Heart left ventricle (tissue), 16 donors: Measurements from ENCODE around the gene GPC2. TPM values are rescaled to one million over a fixed set of nuclear protein-coding genes. Genes with fewer than 3 reads are reported as not detected.

Source experiments
- ATAC-seq, 4 donors: fragments of 200-7000 bp; cut with Tn5 transposase; one replicate each; pipeline ENCODE4 v1.9.1; 2020 to 2022; ENCODE audit warnings: moderate library complexity in 4 of 4, mild to moderate bottlenecking in 3 of 4, moderate number of reproducible peaks in 1 of 4
- DNase-seq, 5 donors: peaks; one replicate each; pipeline ENCODE4 v3.0.0-alpha.2; 2020
- H3K27ac ChIP-seq, 12 donors: fragments of 200-600 bp; sonication (generic) in 4 of 12; one replicate each; pipeline versions ENCODE4 v1.5.0 to v1.8.0; 2016 to 2022; ENCODE audit warnings: mild to moderate bottlenecking in 2 of 12
- H3K27me3 ChIP-seq, 9 donors: fragments of 200-600 bp; sonication (generic) in 2 of 9; one replicate each; pipeline versions ENCODE4 v1.5.1 to v1.8.0; 2016 to 2022; ENCODE audit warnings: mild to moderate bottlenecking in 3 of 9
- H3K36me3 ChIP-seq, 9 donors: fragments of 200-600 bp; sonication (generic) in 2 of 9; one replicate each; pipeline versions ENCODE4 v1.5.0 to v1.8.0; 2018 to 2022; ENCODE audit warnings: mild to moderate bottlenecking in 2 of 9
- H3K4me1 ChIP-seq, 12 donors: fragments of 200-600 bp; sonication (generic) in 4 of 12; one replicate each; pipeline versions ENCODE4 v1.5.0 to v1.8.0; 2016 to 2022; ENCODE audit warnings: mild to moderate bottlenecking in 3 of 12
- H3K4me3 ChIP-seq, 12 donors: fragments of 200-600 bp; sonication (generic) in 4 of 12; one replicate each; pipeline versions ENCODE4 v1.5.0 to v1.8.0; 2017 to 2022; ENCODE audit warnings: mild to moderate bottlenecking in 9 of 12, moderate library complexity in 4 of 12
- H3K9me3 ChIP-seq, 12 donors: fragments of 200-600 bp; sonication (generic) in 4 of 12; one replicate each; pipeline versions ENCODE4 v1.5.0 to v1.8.0; 2016 to 2022; ENCODE audit warnings: mild to moderate bottlenecking in 1 of 12
- POLR2A ChIP-seq, 2 donors: fragments of 450-650 bp; IDR thresholded peaks; one replicate each; pipeline ENCODE4 v1.6.1; 2017; ENCODE audit warnings: antibody characterized with exemption in 2 of 2, mild to moderate bottlenecking in 2 of 2, moderate library complexity in 2 of 2
- WGBS, 4 donors: extraction: QIAGEN DNeasy Blood & Tissue Kit in 2 of 4; methylation state at CpG; one replicate each; pipeline versions ENCODE4 v1.1.5 to v1.1.7; 2013 to 2018; 5-methylcytosine and 5-hydroxymethylcytosine counted together
- intact Hi-C, 10 donors: fragments of 100-400 bp; cut with DNase I; formaldehyde crosslinking; loops; one replicate each; pipeline versions ENCODE4 v1.11.1 to v1.14.2; 2022
- polyA plus RNA-seq, 2 donors: library from polyadenylated mRNA; stranded (reverse); fragments of 200-250 nt; gene quantifications; one replicate each; pipeline ENCODE4 v1.2.3, GENCODE V29; 2013
- total RNA-seq, 9 donors: library from RNA; depleted of rRNA in 2 of 9; stranded (reverse); fragments of >200 nt in 2 of 9; fragmentation: NEBNext Ultra II Directional in 3 of 9; extraction: Animal tissue kit (Norgen Biotek cat#: 25700) in 3 of 9; gene quantifications; one replicate each; pipeline versions ENCODE4 v1.1.0 to v1.2.4, GENCODE V29; 2016 to 2023
- TF ChIP-seq, protein P1 (sequence below), 12 donors: fragments of 200-600 bp; sonication (generic) in 4 of 12; IDR thresholded peaks; one replicate each; pipeline versions ENCODE4 v1.5.0 to v1.8.0; 2018 to 2022; ENCODE audit warnings: antibody characterized with exemption in 12 of 12, mild to moderate bottlenecking in 5 of 12
- donor health status: ischemic (EF 13 %, LVEDD 7.1; RV severe dilation, severe dysfunction).
- donor health status: healthy with polysubstance abuse.
- donor health status: DM: no; HTN: yes; CAD: no.
- donor health status: DM: no; HTN: no; CAD: no.
- donor health status: ischemic (EF 25% LVEDD 6.9; RV normal size, moderate dysfunction).
- donor health status: ischemic (EF 25% LVEDD 5.7; RV mildly dilated, moderate dysfunction).
- donor health status: healthy.
- donor health status: DM: yes; HTN: yes; CAD: no.
- donor health status: ischemic (EF 35%, LVEDD 5.7; RV mildly dilated, moderate dysfunction).
- donor health status: nonischemic (EF 11% LVEDD 7.7; RV severe dilation, severe dysfunction).
- donor health status: DM: yes; HTN: yes; CAD: no.
- donor health status: PGD.
- donor health status: ischemic (EF 29% LVEDD 5.4; RV normal size, mild dysfunction).
- donor health status: nonischemic (EF 23%, LVEDD 6.1; RV moderate dilation, normal function).

Gene GPC2
- total and polyA plus RNA-seq, 11 donors, result 0.27 to 1.1 (median 0.50) TPM; not detected in 2

- Histone ChIP-seq H3K4me1 (peaks cover 0 to 21% (median 9%) of the 10 kb centered on the region in 12 donors), H3K27ac (peak overlapping the region in 4 of 12 donors; percentile 27 to 60 (median 46)), H3K9me3 (no peaks in the 10 kb centered on the region), H3K4me3 (peak overlapping the region; percentile 28 to 69 (median 51)), H3K36me3 (no peaks in the 10 kb centered on the region), H3K27me3 (peaks cover 0 to 18% (median 9%) of the 10 kb centered on the region in 9 donors)
- intact Hi-C loops, result loop anchor here in 1 of 10 donors (1.0 kb wide), 1 partner anchor 18 kb away; the partner anchor contains the start of gene TRAPPC14
- WGBS, 4 donors, result 50 to 57% (median 54%) methylated on average over 14 of the region's 14 CpGs
- ATAC-seq, result no peak
- TF ChIP-seq, protein P1, sequence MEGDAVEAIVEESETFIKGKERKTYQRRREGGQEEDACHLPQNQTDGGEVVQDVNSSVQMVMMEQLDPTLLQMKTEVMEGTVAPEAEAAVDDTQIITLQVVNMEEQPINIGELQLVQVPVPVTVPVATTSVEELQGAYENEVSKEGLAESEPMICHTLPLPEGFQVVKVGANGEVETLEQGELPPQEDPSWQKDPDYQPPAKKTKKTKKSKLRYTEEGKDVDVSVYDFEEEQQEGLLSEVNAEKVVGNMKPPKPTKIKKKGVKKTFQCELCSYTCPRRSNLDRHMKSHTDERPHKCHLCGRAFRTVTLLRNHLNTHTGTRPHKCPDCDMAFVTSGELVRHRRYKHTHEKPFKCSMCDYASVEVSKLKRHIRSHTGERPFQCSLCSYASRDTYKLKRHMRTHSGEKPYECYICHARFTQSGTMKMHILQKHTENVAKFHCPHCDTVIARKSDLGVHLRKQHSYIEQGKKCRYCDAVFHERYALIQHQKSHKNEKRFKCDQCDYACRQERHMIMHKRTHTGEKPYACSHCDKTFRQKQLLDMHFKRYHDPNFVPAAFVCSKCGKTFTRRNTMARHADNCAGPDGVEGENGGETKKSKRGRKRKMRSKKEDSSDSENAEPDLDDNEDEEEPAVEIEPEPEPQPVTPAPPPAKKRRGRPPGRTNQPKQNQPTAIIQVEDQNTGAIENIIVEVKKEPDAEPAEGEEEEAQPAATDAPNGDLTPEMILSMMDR (IDR thresholded peaks at IDR 0.05), result no peak
- no peak for TF ChIP-seq POLR2A (IDR thresholded peaks at IDR 0.05)
- DNase-seq, result no peak
These were observed 811 bp downstream of the GPC2 start for GRCh38 chr7:100176096-100177044.

- peaks cover 0 to 22% (median 15%) of the 10 kb centered on the region in 9 donors for H3K27me3 ChIP-seq
- WGBS, 4 donors, result 94 to 96% (median 95%) methylated on average over 14 of the region's 14 CpGs
- H3K9me3 ChIP-seq, result no peaks in the 10 kb centered on the region
- H3K36me3 ChIP-seq, result no peaks in the 10 kb centered on the region
- intact Hi-C loops, result no loop called here
- TF ChIP-seq POLR2A (IDR thresholded peaks at IDR 0.05), result no peak
- TF ChIP-seq, protein P1 (IDR thresholded peaks at IDR 0.05), result no peak
- DNase-seq (no peak), ATAC-seq (no peak)
- H3K27ac ChIP-seq, result no peak overlapping the region
- peaks cover 0 to 26% (median 11%) of the 10 kb centered on the region in 12 donors for H3K4me1 ChIP-seq
- H3K4me3 ChIP-seq, result no peak overlapping the region
These were observed 1.8 kb downstream of the GPC2 start for GRCh38 chr7:100175296-100175935.

- Histone ChIP-seq H3K27me3 (peaks cover 0 to 22% (median 15%) of the 10 kb centered on the region in 9 donors), H3K36me3 (no peaks in the 10 kb centered on the region), H3K4me1 (peaks cover 0 to 26% (median 11%) of the 10 kb centered on the region in 12 donors), H3K4me3 (no peak overlapping the region), H3K9me3 (no peaks in the 10 kb centered on the region), H3K27ac (no peak overlapping the region)
- ATAC-seq (no peak), DNase-seq (no peak)
- intact Hi-C loops, result no loop called here
- WGBS, 4 donors, result 89 to 91% (median 90%) methylated on average over 5 of the region's 5 CpGs
- TF ChIP-seq, protein P1 (IDR thresholded peaks at IDR 0.05), result no peak
- TF ChIP-seq POLR2A (IDR thresholded peaks at IDR 0.05), result no peak
These were observed 2.6 kb downstream of the GPC2 start for GRCh38 chr7:100174582-100174981.
